ENCODE measurements around the gene RTF2. TPM values are rescaled to one million over a fixed set of nuclear protein-coding genes. Genes with fewer than 3 reads are reported as not detected.

RTF2 gene, protein sequence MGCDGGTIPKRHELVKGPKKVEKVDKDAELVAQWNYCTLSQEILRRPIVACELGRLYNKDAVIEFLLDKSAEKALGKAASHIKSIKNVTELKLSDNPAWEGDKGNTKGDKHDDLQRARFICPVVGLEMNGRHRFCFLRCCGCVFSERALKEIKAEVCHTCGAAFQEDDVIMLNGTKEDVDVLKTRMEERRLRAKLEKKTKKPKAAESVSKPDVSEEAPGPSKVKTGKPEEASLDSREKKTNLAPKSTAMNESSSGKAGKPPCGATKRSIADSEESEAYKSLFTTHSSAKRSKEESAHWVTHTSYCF
- total RNA-seq, result 88.7 TPM

DNA sequence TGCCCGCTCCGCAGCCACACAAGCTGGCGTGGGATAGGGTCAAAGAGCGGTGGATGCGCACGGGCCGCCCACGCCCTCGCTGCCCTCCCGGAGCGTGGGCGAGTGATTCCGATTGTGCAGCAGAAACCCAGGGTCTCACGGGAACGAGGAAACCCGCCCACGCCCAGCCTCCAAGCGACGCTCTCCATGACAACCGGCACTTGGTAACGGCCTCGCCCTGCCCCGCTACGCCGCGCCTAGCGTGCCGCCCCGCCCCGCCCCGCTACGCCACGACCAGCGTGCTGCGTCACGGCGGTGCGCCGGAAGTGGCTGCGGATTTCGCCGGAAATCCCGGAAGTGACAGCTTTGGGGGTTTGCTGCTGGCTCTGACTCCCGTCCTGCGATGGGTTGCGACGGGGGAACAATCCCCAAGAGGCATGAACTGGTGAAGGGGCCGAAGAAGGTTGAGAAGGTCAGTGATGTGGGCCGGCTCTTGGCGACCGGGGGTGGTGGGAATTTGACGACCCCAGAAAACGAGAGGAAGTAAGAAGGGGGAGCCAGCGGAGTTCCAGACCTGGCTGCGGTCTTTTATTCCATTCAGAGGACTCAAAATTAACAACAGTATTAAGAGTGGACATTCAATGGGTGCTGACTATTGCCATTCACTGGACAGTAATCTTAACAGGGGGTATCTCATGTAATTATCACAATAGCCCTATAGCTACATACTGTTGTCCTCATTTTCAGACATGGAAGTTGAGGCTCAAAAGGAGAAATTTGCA, at the start of gene RTF2:
RTF2 (plus strand) TSS at position 312 of the 761 bp plus-strand sequence; CDS start at position 383, 71 bp downstream.
- intact Hi-C loops (cut with DNase I), result loop anchor here (5.0 kb wide), 1 partner anchor 106 kb away; no protein-coding TSS in a partner anchor
- ATAC-seq, result peak; percentile 100
- peak; percentile 96 for DNase-seq (ENCODE audit: low spot score)

DNA sequence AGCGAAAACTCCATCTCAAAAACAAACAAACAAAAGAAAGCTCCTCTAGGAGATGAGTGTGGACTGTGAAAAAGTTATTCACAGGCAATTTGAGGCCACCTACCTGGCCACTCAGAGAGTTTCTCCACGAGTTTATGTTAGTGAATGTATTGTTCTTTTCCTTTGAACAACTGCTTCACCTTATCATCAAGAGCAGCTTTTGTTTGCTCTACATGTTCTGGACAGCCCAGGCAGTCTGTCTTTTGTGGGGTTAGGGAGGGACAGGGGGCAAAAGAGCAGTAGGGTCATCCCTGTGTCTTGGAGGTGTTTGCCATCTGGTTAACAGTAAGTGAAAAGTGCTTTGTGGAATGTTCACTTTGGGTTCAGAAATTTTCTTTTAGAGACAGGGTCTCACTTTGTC, 48.4 kb upstream of the RTF2 start:
- intact Hi-C loops (cut with DNase I), result no loop called here
- ATAC-seq (no peak), DNase-seq (ENCODE audit: low spot score) (no peak)

DNA sequence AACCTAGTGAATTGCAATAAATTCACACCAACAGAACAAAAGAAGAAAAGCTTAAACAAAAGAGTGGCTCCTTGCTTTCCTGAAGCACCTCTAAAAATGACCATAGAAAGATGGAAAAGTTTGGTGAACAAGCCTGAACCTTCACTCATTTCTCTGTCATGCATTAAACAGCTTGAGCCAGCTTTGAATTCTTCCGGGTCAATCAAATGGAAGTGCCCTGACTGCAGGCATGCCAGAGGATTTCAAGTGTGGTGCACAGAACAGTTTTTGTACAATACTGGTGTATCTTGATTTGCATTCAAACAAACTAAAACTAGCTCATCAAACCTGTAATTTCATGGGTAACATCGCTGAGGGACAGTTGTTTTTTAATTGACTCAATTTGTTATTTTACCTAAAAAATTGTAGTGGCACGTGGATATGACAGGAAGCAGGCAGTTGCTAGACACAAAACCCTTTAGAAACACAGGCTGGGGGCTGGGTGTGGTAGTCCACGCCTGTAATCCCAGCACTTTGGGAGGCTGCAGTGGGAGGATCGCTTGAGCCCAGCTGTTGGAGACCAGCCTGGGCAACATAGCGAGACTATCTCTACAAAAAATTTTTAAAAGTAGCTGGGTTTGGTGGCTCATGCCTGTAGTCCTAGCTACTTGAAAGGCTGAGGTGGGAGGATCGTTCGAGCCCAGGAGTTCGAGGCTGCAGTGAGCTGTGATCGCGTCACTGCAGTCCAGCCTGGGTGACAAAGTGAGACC, 47.3 kb upstream of the RTF2 start:
- intact Hi-C loops (cut with DNase I), result no loop called here
- no peak for DNase-seq (ENCODE audit: low spot score)
- ATAC-seq, result no peak

DNA sequence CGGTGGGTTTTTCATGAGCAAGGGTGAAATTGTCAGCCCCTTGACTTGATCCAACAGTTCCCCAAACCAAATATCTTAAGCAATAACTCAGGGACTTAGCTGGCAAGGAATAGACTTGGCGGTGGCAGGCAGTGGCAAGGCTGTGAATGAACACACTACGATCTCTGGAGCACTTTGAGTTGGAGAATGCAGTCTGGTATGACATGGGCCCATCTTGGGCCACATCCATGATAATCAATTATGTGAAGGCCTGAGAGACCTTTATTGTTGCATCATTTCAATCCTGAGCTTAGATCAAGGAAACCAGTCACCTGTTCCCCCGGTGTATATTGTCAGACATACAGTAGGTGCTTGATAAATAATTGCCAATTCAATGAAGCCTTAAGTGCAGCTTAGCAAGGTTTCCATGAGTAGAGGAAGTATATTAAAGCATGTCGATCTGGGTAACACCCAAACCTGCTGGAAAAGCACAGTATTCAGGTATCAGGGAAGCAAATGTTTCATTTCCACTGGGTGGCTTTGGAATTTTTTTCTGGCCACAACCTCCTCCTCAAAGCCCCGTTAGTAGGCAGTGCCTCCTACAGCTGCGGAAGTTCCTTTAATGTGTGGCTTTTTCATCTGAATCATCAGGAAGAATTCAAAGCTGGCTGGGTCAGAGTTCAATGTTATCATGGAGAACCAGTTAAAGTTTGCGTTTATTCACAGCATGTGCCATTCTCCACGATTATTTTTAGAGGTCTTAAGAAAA, 46.2 kb upstream of the RTF2 start:
- intact Hi-C loops (cut with DNase I), result no loop called here
- DNase-seq (ENCODE audit: low spot score) (no peak), ATAC-seq (peak; percentile 34)

DNA sequence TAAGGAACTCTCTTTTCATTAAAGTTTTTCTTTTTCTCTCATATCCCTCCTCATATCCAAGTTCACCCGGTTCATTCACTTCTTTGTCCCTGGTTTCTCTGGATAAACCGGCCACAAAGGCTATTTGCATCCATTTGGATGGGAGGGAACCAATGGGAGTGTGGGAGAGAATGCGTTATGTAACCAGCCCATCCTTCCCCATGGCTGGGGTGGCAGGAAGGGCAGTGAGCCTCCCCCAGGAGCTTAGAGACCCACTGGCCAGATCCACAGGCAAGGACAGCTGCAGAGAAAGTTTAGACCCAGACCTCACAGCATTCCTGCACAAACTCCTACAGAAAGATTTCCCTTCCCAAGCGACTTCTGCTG, 45.6 kb upstream of the RTF2 start:
- intact Hi-C loops (cut with DNase I), result no loop called here
- DNase-seq (ENCODE audit: low spot score), result no peak
- no peak for ATAC-seq

DNA sequence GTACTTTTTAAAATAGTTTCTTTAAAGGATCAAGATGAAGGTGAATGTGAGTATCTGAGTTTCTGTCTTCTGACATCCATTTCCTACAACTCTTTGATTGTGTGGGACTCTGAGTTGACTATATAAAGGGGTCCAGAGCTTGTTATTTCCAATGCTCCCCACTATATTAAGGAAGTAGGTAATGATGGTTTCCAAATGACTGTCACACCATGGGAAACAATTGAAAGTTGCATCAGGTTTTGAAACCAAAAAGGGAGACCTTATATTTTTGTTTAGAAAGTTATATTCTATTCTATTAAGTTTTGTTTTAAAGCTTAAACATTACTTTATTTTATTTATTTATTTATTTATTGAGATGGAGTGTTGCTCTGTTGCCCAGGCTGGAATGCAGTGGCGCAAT, 45.2 kb upstream of the RTF2 start:
- no peak for DNase-seq (ENCODE audit: low spot score)
- no peak for ATAC-seq
- intact Hi-C loops (cut with DNase I), result no loop called here

DNA sequence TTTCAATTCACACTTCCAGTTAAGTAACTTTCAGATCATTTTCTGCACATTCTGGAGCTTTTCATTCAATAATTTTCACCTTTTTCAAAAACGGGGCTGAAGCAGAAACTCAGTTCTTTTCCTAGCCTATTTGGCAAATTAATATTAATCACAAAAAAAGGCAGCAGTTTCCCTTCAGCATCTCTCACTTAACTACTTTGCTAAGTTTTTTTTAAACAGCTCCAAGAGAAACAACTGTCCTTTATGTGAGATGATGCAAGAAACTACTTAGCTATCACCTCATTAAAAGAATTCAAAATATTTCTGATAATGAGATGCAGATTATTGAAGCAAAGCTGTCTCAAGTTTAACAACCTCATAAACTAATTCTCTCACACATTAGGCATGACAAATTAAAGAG, 44.5 kb upstream of the RTF2 start:
- intact Hi-C loops (cut with DNase I), result no loop called here
- DNase-seq (ENCODE audit: low spot score) (no peak), ATAC-seq (no peak)

DNA sequence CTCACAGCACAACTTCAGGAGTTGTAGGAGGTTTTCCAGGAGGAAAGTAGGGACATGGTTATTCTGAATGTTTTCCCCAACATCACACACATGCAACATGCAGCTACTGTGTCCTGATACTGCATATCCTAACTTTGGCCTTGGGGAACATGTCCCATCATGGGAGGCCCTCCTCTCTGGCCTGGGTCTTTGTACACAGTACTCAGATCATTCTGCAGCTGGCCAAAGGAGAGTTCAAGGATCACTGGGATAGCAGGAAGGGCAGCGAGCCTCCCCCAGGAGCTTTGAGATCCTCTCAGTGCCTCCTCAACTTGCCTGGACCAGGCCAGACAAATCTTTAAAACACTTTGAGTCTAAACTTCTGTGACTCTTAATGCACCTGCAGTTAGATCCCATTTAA, 43.5 kb upstream of the RTF2 start:
- intact Hi-C loops (cut with DNase I), result no loop called here
- ATAC-seq, result no peak
- no peak for DNase-seq (ENCODE audit: low spot score)

DNA sequence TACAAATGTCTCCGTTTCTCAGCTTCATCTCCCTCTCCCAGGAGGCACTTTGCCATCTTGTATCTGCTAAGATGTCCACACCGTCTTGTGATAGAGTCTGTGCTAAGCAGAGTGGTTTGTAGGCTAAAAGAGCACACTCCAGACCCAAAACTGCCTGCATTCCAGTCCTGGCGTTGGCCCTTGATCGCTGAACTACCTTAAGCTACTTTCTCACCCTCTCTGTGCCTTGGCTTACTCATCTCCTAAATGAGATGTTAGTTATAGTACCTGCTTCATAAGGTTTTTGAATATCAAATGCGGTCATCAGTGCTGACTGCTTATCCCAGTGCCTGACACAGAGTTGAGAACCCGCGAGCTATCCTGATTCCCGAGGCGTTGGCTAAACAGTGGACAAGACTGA, 42.4 kb upstream of the RTF2 start:
- DNase-seq (ENCODE audit: low spot score), result no peak
- intact Hi-C loops (cut with DNase I), result no loop called here

DNA sequence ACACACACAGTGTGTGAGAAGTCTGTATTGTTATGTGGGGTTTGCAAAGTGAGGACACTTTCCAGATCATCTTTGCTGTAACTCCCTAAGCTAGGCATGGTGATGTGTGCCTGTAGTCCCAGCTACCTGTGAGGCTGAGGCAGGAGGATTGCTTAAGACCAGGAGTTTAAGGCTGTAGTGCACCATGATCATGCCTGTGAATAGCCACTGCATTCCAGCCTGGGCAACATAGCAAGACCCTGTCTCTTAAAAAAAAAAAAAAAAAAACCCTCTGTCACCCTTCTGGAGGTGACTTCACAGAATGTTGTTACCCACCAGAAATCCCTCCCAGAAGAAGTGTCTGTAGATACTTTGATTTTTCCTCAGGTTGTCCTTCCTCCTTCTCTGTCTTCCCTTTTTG, 41.5 kb upstream of the RTF2 start:
- DNase-seq (ENCODE audit: low spot score) (no peak), ATAC-seq (no peak)
- intact Hi-C loops (cut with DNase I), result no loop called here

More for the DNA sequence above, 42.4 kb upstream of the RTF2 start:
- no peak for ATAC-seq

DNA sequence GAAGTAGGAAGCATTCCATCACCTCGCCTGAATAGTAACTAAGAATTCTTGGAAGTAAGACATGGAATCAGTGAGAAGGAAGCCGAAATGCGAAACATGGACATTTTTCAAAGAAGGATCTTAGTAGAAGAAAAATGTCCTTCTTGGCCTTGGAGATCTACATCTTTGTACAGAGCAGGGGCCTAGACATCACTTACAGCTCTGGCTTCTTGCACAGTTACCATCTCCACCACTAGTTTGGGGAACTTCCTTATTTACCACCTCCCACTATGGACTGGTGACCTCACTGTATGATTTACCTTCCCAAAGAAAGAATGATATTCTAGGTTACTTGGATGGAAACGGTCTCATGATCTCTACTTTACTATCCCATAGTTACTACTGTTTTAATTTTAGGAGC, 40.6 kb upstream of the RTF2 start:
- ATAC-seq, result no peak
- no peak for DNase-seq (ENCODE audit: low spot score)
- intact Hi-C loops (cut with DNase I), result no loop called here

DNA sequence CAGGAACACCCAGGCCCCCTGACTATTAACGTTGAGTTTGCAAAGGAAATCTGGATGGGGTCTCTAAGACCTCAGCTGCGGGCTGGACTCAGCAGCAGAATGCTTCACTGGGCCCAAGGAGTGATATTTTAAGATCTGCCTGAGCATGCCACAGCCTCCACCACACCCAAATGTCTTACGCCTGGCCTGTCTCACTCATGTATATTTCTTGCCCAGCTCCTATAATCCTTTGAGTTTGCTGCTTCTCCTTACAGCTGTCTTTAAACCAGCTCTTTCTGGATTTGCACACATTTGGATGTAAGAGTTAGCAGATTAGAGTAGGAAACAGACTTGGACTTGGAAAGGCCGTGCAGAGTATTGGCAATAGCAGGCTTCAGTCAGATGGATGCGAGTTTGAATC, 40.0 kb upstream of the RTF2 start:
- intact Hi-C loops (cut with DNase I), result no loop called here
- ATAC-seq, result no peak
- no peak for DNase-seq (ENCODE audit: low spot score)

DNA sequence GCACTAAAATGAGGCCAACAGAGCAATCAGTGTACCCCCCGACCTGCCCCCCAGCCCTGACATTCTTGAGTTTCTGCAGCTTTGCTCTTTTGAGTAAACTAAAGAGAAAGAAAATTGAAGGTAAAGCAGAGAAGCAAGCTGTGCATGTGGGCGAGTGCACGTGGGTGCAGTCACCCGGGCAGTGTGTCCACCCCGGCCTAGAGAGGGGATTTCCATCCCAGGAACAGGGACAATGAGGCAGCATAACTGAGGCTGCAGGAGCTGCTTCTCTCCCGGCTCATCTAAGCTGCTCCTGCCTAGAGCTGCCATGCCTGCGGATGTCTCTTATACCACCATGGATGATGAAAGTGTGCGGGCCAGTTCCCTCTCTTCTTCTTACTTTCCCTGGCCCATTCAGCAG, 39.5 kb upstream of the RTF2 start:
- peak; percentile 21 for DNase-seq (ENCODE audit: low spot score)
- intact Hi-C loops (cut with DNase I), result no loop called here
- ATAC-seq, result no peak

DNA sequence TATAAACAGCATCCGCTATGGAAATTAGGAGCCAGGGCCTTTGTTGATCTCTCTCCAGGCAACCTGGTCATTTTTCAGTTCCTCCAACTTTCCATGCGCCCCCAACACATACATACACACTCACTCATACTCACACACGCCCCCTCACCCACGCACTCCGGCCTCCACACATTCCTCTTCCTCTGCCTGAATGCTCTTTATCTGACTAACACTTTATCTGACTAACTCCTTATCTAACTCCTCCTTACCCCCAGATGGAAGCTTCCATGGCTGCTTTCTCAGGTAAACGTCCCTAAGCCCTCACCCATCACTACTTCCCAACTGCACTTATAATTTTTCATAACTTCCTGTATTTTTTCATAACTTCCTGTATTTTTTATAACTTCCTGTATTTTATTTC, 38.9 kb upstream of the RTF2 start:
- intact Hi-C loops (cut with DNase I), result no loop called here
- peak; percentile 40 for DNase-seq (ENCODE audit: low spot score)
- ATAC-seq, result no peak

DNA sequence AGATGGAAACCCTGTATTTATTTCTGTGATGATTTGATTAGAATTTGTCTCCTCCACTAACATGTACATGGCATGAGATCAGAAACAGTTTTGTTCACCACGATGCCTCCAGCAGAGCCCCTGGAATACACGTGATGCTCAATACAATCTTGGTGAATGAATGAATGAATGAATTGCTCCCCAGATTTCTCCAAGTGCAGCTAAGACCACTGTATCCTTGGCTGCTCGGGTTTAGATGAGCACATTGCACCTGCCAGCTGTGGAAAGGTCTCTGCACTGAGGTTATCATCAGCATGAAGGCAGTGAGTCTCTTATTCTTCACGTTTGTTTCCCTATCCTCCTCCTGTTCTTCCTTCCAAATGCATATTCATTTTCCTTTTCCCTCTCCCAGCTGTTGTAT, 38.5 kb upstream of the RTF2 start:
- DNase-seq (ENCODE audit: low spot score) (no peak), ATAC-seq (no peak)
- intact Hi-C loops (cut with DNase I), result no loop called here

DNA sequence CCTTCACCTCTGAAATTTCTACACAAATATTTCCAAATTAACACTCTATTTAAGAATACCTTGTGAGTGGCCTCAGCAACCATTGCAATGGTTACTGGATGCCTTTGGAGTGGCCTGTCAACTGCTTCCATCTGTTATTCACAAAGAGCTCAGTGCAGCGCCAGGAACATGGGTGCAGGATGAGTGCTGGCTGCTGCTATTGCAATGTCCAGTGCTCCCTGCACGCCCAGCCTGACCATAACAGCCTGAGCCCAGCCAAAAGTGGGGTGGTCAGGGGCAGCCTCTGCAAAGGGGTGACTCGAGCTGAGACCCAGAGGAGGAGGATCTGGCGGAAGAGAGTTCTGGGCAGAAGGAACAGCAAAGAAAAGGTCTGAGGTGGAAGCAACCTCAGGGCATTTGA, 38.0 kb upstream of the RTF2 start:
- ATAC-seq (no peak), DNase-seq (ENCODE audit: low spot score) (no peak)
- intact Hi-C loops (cut with DNase I), result no loop called here

DNA sequence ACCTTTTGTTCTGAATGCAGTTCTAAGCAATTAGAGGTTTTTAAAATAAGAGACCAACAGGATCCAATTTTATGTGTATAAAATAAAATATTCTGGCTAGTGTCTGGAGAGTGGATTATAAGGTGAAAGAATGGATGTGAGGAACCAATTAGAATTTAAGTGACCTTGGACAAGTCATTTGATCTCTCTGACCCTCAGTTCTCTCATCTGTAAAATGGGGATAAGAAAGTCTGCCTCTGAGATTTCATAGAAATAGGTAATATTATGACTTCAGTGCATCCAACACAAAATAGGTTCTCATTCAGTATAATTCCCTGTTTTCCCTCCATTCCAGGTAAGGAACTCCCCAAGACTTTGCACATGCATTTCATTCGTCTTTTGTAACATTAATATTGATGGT, 37.5 kb upstream of the RTF2 start:
- intact Hi-C loops (cut with DNase I), result no loop called here
- ATAC-seq (no peak), DNase-seq (ENCODE audit: low spot score) (no peak)

DNA sequence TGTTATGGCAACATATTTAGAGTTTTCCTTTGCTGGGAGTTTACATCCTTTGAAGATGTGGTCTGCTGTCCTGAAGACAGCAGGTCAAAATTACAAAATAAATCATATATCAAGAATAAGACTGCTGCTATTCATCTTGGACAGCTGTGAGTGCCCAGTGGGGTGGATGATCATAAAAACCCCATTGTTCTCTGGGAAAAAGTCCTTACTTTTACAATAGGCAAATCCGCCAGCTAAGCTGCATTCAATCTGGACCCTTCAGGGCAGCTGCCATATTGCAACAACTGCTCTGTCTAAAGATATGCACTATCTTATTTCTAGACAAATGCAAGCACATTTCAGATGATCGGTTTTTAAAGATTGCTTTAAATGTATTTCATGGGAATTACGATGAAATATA, 37.0 kb upstream of the RTF2 start:
- DNase-seq (ENCODE audit: low spot score) (no peak), ATAC-seq (no peak)
- intact Hi-C loops (cut with DNase I), result no loop called here

DNA sequence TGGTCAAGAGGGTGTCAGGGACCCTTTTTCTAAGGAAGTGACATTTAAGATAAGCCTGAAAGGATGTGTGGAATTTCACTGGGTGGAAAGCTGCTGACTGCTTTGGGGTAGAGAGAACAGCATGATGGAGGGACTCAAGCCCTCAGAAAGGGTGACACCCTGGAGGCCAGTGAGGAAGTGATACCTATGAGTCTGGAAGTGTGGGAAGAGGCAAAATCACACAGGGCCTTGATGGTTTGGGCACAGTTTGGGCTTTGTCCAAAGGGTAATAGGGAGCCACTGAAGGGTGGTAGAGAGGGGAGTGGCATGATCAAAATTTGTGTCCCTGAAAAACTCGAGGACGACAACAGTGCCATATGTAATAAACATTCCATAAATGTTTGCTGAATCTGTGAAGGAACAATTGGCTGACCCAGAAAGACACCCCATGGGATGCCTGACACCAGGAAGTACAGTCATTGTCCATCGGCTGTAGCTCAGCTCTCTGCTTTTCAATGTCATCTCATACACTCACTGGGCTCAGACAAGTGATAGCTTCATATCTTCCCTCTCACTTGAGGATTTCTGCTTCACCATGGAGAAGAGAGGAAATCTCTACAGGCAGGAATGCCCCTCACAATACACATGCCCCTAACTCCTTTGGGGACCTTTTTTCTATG, 35.1 kb upstream of the RTF2 start:
- ATAC-seq (no peak), DNase-seq (ENCODE audit: low spot score) (no peak)
- intact Hi-C loops (cut with DNase I), result no loop called here

All from sciatic nerve (tissue), 2 donors.